K562 (cell line): Measurements from ENCODE around the gene FAM90A26.
"Not testable (repeated sequence)": the region's sequence is repeated elsewhere in the genome, so short reads cannot be mapped to it uniquely, and the experiment has no call there.

Experiments used
- BMI1 ChIP-seq: fragments of 150-350 bp; IDR thresholded peaks from 2 replicates; pipeline ENCODE4 v1.6.1; 2014; ENCODE audit warnings: low read length
- CBX3 ChIP-seq, 2 experiments: IDR thresholded peaks; 1 replicate in 1 of 2; 2 replicates in 1 of 2; pipeline ENCODE4 v1.6.1; 2012; ENCODE audit warnings: inconsistent platforms in 2 of 2, low read length in 2 of 2, borderline replicate concordance in 1 of 2, control low read depth in 1 of 2
- MAFK ChIP-seq: IDR thresholded peaks from 2 replicates; pipeline ENCODE4 v1.6.1; 2011; ENCODE audit warnings: low read length, improper control_type of control experiment
- POLR2A ChIP-seq: fragments of 450-650 bp; conservative IDR thresholded peaks from 2 replicates; pipeline ENCODE4 v1.6.1; 2016
- WHSC1 ChIP-seq: IDR thresholded peaks from one replicate; pipeline ENCODE4 v1.6.1; 2012; ENCODE audit warnings: low read length, control low read depth, inconsistent platforms
- ZNF217 ChIP-seq: sonication (generic); formaldehyde crosslinking; IDR thresholded peaks from 2 replicates; pipeline ENCODE4 v1.8.0; 2022; ENCODE audit warnings: mild to moderate bottlenecking, missing genetic modification reagents
- ZNF239 ChIP-seq: fragments of 250-450 bp; sonication (Bioruptor Pico); IDR thresholded peaks from 2 replicates; pipeline ENCODE4 v1.4.0; 2020; ENCODE audit warnings: mild to moderate bottlenecking
- ZNF263 ChIP-seq: sonication (generic); formaldehyde crosslinking; IDR thresholded peaks from 2 replicates; pipeline ENCODE4 v1.8.0; 2022; ENCODE audit warnings: mild to moderate bottlenecking, missing genetic modification reagents, borderline replicate concordance
- ZNF584 ChIP-seq: fragments of 200-800 bp; sonication (Bioruptor generic); IDR thresholded peaks from 2 replicates; pipeline ENCODE4 v1.6.1; 2016; ENCODE audit warnings: low read depth, mild to moderate bottlenecking, missing genetic modification characterization, missing compliant biosample characterization
- TF ChIP-seq, protein P1 (sequence below): sonication (generic); formaldehyde crosslinking; IDR thresholded peaks from 2 replicates; pipeline ENCODE4 v1.8.1; 2022; ENCODE audit warnings: missing genetic modification reagents
- TF ChIP-seq, protein P2 (sequence below): fragments of 450-650 bp; IDR thresholded peaks from 2 replicates; pipeline ENCODE4 v1.6.1; 2016; ENCODE audit warnings: low read depth, mild to moderate bottlenecking, moderate library complexity
- TF ChIP-seq, protein P3 (sequence below), 3 experiments: IDR thresholded peaks in 2 of 3; conservative IDR thresholded peaks in 1 of 3; 2 replicates each; pipeline ENCODE4 v1.5.1; 2011 to 2012; ENCODE audit warnings: low read length in 3 of 3, mild to moderate bottlenecking in 3 of 3, control low read depth in 2 of 3, improper control_type of control experiment in 1 of 3, inconsistent platforms in 1 of 3, low read depth in 1 of 3, mixed read lengths in 1 of 3, moderate library complexity in 1 of 3; ENCODE audit not compliant: insufficient read depth in 2 of 3

DNA sequence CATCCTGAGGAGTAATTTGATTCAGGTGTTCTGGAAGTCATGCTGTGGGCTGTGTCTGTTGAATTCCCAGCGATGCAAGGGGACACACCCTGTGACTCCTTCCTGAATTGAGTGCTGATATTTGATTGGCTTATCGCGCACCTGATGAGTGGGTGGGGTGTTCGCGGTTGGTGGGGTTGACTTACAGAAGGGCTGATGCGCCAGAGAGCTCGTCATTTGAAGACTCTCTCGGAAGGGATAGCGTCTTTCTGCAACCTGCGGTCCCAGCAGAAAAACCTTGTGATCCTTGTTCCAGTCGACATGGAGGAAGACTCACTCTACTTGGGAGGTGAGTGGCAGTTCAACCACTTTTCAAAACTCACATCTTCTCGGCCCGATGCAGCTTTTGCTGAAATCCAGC is 49.6 kb downstream of the FAM90A26 start, which contains the start of gene USP17L12:
- TF ChIP-seq MAFK; ZNF584 (CRISPR knock-in tag); ZNF239 (CRISPR knock-in tag); ZNF263 (CRISPR knock-in tag); POLR2A; WHSC1; CBX3 (IDR thresholded peaks at IDR 0.05; ENCODE audit: borderline replicate concordance in 1 of 2, low read length in 2 of 2); ZNF217 (CRISPR knock-in tag); BMI1: not testable (repeated sequence)
- TF ChIP-seq, protein P1, sequence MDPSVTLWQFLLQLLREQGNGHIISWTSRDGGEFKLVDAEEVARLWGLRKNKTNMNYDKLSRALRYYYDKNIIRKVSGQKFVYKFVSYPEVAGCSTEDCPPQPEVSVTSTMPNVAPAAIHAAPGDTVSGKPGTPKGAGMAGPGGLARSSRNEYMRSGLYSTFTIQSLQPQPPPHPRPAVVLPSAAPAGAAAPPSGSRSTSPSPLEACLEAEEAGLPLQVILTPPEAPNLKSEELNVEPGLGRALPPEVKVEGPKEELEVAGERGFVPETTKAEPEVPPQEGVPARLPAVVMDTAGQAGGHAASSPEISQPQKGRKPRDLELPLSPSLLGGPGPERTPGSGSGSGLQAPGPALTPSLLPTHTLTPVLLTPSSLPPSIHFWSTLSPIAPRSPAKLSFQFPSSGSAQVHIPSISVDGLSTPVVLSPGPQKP (CRISPR knock-in tag) = not testable (repeated sequence)
- TF ChIP-seq, protein P2, sequence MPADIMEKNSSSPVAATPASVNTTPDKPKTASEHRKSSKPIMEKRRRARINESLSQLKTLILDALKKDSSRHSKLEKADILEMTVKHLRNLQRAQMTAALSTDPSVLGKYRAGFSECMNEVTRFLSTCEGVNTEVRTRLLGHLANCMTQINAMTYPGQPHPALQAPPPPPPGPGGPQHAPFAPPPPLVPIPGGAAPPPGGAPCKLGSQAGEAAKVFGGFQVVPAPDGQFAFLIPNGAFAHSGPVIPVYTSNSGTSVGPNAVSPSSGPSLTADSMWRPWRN = not testable (repeated sequence)
- TF ChIP-seq, protein P3, sequence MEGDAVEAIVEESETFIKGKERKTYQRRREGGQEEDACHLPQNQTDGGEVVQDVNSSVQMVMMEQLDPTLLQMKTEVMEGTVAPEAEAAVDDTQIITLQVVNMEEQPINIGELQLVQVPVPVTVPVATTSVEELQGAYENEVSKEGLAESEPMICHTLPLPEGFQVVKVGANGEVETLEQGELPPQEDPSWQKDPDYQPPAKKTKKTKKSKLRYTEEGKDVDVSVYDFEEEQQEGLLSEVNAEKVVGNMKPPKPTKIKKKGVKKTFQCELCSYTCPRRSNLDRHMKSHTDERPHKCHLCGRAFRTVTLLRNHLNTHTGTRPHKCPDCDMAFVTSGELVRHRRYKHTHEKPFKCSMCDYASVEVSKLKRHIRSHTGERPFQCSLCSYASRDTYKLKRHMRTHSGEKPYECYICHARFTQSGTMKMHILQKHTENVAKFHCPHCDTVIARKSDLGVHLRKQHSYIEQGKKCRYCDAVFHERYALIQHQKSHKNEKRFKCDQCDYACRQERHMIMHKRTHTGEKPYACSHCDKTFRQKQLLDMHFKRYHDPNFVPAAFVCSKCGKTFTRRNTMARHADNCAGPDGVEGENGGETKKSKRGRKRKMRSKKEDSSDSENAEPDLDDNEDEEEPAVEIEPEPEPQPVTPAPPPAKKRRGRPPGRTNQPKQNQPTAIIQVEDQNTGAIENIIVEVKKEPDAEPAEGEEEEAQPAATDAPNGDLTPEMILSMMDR (IDR thresholded peaks at IDR 0.05 in 2 of 3, conservative IDR thresholded peaks at IDR 0.05 in 1 of 3; ENCODE audit: insufficient read depth in 2 of 3, low read depth in 1 of 3, low read length in 3 of 3) = not testable (repeated sequence)
